ENCODE data around the gene CXCL3.

The CXCL3 gene

DNA sequence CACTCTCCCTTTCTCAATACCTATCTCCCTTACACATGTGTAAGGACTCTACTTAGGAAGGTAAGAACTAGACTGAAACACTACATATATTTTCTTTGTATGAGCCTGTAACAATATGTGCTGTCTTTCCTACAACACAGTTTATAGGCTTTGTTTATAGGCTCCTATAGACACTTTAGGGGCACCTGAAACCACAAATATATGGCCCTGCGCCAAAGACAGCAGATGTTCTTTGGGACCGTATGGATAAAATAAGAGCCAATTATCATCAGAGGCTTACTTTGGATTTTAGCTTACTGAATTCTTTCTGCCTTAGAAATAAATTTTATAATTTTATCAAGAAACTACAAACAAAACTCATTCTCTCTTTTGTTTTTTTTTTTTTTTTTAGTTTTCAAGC lies 16.6 kb upstream of the CXCL3 start:
- DNase-seq: no peak

DNA sequence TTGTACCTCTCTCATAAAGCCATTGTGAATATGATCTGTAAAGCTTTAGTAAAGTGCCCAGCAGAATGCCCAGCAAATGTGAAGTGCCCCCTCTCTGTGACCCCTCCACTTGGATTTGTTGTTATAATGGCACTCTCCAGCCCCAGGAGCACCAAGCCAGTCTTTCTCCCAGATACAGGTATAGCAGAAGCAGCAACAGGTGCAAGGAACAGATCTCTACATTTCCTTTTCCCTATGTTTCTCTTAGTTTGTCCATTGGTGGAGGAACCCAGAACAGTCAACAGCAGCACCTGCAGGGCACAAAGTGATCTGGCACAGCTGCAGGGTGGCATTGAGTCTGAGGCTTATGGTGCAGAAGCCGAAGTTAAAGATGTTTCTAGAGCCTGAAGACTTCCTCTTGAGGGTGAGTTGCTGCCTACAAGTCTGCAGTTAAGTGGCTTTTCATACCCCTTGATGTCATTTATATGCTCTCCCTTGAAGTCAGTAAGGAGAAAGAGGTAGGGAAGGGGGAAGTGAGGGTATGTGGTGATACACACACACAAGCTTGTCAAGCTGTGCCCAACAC lies 16.1 kb upstream of the CXCL3 start:
- DNase-seq: no peak

DNA sequence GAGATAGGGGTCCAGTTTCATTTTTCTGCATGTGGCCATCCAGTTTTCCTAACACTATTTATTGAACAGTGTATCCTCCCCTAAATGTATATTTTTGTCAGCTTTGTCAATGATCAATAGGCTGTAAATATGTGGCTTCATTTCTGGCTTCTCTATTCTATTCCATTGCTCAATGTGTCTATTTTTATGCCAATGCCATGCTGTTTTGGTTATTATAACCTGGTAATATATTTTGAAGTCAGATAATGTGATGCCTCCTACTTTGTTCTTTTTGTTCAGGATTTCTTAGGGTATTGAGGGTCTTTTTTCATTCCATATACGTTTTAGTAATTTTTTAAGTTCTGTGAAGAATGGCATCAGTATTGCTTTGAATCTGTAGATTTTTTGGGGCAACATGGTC lies 8.7 kb upstream of the CXCL3 start:
- no peak for DNase-seq

DNA sequence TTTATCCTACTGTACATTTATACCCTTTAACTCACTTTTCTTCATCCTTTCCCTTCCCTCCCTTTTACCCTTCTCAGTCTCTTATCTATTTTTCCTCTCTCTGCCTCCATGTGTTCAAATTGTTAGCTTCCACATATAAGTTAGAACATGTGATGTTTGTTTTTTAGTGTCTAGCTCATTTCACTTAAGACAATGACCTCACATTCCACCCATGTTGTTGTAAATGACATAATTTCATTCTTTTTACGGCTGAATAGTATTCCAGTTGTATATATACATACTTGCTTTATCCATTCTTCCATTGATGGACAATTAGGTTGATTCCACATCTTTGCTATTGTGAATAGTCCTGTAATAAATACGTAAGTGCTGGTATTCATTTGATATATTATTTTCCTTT lies 7.3 kb upstream of the CXCL3 start:
- DNase-seq: no peak

DNA sequence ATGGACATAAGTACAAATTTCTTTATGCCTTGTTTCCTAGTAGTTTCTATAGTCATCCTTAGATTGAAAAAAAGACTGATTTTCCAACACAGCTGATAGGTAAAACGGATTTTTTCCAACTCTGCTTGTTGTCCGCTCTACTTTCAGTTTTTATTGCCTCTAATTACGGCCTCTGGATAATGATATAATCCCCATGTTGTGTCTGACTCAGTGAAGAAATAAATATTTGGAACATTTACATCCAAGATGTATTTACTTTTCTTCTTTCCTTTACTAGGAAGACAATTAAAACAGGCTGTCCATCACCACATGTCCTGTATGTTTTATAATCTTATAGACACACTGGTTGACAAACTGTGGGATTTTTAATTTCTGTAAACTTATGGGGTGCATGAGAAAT lies 6.8 kb upstream of the CXCL3 start:
- no peak for DNase-seq

DNA sequence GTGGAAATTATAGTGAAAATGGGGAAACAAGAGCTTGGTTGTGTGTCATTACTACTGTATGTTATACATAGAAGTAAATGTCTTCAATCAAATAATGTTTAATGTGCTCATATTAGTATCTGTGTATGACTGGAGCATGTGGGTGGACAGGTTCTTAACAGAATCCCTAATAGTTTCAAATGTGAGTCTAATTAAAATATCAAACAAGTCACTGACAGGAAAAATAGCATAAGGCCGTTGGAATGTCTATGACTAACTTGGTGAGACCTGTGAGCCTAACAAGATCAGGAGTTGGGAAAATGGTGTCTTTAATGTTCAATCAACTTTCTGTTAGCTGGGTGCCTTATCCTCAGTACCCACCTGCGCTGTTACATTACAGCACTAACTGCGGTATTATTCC lies 6.2 kb upstream of the CXCL3 start:
- no peak for DNase-seq

DNA sequence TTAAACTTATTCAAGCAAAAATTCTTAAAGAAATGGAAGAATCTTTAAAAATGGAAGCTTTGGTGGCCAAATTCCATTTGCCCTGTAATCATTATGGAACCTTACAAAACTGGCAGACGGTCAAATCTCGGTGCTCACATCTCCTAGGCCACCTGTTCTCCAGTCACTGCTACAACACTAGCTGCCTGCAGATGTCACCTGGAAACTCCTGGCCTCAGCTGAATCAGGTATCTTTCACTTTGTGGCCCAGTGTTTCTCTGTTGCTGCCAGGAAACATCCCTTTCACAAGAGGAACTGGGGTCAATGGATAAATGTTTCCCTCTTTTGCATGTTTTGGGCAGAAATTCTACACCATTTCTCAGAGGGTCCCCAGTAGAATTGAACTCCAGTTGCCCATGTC lies 4.2 kb upstream of the CXCL3 start:
- no peak for DNase-seq

DNA sequence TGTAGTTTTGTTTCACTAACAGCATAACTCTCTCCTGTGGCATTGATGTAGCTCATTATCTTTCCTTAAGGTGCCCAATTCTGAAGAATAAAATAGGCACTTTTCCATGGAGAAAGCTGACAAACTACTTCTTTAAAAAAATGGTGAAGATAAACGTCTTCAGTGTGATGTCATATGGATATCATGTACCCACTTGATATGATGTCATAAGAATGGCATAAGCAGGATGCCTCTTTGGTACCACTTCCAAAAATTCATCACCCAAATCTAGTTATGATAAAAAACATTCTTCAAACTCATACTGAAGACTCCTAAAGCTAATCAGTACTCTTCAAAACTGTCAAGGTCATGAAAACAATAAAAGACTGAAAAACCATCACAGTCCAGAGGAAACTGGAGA lies 2.9 kb upstream of the CXCL3 start:
- DNase-seq: no peak

DNA sequence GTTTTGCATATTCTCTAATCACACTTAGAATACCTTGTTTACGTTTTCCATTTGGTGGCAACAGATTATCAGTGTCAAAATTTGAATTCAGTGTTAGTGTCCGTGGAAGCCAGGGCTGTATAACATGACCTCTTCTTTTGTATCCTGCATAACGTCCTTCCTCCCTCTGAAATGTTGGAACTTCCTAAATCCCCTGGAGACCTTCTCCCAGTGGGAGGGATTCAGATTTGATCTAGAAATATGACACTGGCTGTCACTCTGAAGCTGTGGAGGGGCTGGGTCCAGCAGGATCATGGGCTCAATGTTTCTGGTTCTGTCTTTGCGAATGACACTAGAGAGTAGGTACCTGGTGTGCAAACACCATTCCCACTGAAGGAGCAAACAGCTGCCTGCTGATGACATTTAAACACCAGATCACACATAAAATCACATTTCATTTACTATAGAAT lies 850 bp upstream of the CXCL3 start:
- DNase-seq: no peak

DNA sequence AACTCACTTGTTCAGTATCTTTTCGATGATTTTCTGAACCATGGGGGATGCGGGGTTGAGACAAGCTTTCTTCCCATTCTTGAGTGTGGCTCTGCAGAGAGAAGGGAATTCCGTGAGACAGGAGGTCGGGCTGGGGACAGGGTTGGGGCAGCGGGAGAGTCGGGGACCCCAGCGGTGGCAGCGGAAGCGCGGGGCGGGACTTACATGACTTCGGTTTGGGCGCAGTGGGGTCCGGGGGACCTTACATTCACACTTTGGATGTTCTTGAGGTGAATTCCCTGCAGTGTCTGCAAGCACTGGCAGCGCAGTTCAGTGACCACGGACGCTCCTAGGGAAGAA lies 434 bp downstream of the CXCL3 start:
- DNase-seq: no peak

DNA sequence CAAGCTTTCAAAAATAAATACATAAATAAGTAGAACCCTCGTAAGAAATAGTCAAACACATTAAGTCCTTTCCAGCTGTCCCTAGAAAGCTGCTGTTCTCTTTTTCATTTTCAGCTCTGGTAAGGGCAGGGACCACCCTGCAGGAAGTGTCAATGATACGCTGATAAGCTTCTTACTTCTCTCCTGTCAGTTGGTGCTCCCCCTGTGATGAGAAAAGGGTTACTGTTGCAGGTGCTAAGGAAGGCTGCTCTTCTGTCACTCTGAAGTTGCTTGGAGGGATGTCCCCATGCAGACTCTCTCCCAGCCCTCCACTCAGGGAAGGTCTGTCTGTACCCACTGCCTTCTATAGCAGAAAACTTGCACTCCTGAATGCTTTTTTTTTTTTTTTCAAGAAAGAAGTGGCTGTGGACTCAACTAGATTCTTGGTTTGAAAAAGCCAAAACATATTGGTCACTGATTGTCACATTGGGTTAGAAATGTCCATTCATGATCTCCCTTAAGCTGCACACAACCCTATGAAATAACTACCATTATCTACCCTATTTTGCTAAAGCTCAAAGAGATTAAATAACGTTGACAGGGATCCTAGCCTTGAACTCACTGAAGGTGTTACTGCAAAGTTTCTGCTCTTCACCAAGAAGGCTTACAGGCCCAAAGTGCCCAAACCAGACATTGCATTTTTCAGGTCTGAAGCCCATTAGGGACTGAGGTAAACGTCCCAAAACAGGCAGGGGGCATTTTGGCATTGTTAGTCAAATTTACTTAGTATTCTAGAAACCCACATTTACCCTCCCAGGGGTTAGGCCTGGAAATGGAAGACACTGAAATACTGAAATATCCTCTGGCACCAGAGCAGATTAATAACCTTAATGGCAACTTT lies 1.2 kb downstream of the CXCL3 start:
- no peak for DNase-seq

DNA sequence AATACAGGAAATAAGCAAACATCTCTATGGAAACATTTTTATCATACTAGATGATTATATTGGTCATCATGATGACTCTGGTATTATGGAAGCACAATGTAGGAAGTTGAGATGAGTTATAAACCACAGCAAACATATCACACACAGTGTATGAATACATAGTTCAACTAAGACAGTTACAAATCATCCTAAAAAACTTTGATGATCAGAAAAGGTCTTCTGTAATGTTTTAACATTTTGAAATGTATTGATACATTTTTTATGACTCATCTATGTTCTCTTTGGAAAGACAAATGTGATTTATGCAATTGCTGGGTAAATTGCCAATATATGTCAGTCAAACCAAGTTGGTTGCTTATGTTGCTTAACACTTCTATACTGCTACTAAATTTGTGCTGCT lies 4.8 kb downstream of the CXCL3 start:
- DNase-seq: no peak

DNA sequence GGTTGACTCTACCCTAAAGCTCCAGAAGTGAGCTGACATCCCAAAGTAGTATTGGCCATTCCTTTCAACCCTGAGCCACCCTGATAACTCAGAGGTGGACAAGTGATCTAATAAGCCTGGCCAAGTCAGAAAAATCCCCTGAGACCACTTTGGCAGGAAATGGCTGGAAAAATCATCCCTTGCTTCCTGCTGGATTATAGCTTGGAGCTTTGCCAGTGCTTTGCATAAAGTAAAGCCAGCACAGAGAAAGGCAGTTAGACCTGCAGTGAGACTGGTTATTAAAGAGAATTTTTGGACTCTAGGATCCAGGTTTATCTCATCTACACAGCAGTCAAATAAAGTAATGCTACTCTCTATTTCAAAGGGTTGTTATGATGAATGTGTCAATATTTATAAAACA lies 6.4 kb downstream of the CXCL3 start:
- peak; percentile 30 for DNase-seq

DNA sequence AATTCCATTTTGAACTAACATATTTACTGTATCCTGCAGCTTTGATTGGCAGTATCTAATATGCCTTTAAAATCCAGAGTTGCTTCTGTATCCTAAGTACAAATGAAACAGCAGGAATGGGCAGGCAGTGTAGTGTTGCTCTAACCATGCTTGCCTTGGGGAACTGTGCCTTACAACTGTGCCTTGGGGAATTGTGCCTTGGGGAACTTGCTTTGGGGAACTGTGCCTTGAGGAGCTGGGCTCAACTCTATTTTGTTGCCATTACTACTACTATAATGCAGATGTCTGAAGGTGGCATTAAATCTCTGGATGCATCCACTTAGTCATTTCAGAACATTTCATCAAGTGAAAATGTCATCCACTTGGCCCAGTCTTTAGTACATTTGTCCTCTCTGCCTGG lies 6.9 kb downstream of the CXCL3 start:
- DNase-seq: no peak

DNA sequence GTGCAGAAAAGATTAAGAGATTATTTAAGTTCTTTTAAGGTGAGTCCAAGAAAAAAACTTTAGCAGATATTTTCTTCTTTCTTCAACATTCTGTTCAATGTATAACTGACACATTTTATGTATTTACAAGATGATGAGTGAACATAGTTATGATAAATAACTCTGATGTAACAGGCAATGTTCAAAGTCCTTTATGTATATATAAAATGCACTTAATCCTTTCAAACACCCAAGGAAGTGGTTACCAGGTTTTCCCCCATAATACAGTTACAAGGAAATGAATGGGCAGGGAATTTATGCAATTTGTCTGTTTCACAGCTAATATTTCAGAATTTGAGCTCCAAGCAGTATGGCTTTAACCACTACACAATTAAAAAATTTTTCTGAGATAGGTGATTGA lies 8.2 kb downstream of the CXCL3 start:
- no peak for DNase-seq

DNA sequence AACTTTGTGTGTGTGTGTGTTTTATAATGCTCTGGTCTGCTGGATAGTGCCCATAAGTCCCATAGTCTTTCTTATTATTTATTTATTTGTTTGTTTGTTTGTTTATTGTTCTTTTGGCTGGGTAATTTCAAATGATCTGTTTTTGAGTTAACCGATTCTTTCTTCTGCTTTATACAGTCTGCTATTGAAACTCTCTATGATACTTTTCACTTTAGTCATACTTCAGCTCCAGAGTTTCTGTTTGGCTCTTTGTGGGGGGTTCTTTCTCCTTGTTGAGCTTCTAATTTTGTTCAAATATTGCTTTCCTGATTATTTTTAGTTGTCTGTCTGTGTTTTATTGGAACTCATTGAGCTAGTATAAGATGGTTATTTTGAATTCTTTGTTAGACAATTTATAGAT lies 10.0 kb downstream of the CXCL3 start:
- no peak for DNase-seq

DNA sequence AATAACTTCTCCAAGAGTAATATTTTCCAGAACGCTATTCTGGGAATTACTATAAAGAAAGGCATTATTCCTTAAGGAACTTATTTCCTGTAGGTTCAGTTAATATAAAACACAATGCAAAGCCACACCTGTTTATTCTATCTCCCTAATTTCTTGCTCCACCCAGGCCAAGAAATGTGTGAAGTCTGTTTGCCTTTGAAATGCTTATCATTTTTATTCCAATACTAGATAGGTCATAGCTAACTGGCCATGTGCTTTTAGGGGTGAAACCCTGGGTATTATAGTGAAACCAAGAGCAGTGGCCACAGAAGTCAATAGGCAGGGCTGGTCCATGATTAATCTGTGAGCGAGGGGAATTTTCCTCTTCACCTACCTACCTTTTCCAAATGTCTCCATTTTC lies 14.8 kb downstream of the CXCL3 start:
- no peak for DNase-seq

DNA sequence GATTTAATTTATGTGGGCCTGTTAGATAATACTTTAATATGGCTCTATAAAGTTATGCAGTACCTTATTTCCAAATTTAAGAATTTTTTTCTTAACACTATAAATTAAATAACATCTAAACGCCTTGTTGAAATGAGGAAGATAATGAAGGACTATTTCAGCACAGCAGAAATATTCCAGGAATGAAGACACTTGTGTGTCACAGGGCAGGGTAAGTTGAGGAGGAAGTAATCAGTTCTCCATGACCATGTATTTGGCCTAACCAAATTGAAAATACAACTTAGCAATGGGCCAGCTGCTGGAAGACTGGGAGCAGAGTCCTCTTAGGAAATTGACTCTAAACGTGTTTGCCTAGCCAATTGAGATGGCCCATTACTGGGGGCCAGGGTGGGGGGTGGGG lies 16.9 kb downstream of the CXCL3 start:
- DNase-seq: no peak

DNA sequence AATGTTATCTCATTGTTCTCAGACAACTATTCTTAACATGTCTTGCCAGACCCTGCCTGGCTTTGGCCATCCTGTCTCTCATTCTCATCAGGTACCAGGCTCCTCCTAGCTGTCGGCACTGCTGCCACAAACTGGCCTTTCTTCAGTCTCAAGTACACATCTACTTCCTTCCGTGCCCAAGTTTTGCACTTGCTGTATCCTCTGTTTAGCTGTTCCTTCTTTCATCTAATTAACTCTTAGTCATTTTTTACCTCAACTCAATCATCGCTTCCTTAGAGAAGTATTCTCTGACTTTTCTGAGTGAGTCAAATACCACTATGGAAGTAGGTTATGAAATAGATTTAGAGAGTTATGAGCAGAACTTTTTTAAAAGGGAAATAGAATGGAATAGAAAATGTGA lies 19.7 kb downstream of the CXCL3 start:
- no peak for DNase-seq

DNA sequence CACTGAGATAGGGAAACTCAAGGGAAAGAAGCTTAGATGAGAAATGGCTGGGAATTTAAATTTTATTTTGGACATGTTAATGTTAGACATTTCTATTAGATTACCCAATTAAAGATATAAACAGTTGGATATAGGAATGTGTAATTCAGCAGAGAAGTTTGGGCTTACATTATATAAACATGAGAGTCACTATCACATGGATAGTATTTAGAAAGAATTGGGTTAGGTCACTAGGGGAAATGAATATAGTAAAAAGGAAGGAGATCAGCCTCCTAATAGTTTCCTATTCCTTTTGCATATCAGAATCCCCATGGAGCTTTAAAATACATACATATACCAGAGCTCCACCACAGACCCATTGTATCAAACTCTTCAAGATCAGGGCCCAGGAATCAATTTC lies 20.4 kb downstream of the CXCL3 start:
- no peak for DNase-seq

DNA sequence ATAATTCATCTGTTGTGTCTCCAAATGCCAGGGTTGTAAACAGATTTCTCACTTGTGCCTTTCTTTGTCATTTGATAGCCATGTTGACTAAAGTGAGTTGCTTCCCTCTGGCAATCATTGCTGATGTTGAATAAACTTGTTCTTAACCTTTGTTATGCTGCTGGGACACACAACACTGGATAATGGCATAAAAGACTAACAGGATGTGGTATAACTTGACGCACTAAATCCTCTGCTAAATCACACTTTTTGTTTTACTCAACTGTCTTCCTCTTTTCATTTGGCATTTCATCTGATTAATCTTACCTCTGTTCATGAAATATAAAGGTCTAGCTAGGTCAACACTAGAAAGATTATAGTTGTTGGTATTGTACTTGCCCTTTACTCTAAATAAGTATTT lies 22.4 kb downstream of the CXCL3 start:
- DNase-seq: no peak

DNA sequence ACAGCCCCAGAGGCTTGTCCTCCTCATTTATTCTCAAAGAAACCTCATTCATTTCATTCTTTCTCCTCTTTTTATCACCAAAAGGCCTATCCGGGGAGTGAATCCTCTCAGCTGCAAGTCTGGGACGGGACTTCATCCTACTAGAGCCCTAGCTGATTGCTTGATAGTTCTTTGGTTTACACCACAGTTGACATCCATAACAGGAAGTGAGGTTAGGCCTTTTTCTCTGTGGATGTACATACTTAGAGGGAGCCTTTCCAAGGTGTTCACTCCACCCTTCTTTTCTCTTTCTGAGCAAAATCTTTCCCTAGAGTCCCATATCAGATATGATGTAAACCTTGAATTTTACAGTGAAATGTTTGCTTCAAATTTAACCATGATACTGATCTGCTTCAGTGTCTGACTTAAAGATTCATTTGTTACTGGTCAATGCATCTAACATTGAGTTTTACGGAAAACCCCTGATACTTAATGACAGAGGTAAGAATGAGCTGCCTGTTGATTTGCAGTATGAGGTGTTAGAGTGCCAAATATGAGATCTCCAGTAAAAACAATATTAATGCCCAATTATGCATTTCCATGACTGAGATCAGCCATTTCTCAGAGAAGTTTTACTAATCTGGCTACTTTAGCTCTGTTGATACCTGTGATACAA lies 23.2 kb downstream of the CXCL3 start:
- DNase-seq: no peak

DNA sequence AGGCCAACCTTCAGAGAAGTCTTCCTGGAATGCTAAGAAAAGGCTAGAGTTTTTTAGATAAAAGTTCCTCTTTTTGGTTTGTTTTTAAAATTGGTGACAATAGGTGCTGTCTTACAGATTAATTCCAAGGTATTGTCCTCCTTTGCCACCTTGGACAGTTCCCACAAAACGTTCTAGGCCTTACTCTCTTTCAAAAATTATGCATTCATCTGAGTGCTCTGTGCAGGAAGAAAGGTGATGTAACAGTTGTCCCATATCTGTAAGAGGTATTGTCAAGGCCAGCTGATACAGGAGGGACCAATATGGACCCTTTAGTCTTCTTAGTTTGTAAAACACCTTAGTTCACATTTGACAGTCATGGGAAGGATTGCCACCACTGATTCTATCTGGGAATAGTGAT lies 24.2 kb downstream of the CXCL3 start:
- no peak for DNase-seq

DNA sequence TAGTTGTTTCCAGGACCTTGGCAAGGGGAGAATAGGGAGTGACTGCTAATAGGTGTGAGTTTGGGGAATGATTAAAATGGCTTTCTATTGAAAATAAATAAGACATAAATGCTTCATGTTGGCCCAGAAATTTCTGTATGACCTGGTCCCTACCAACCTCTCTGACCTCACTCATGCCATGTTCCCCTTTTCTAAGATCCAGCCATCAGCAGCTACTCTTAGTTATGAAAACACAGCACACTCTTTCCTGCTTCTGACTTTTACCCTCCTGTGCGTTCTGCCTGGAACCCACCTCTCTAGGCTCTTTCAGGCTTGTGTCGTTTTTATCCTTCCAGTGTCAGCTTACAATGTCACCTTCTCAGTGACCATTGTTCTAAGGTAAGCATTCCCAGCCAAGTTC lies 25.2 kb downstream of the CXCL3 start:
- no peak for DNase-seq

DNA sequence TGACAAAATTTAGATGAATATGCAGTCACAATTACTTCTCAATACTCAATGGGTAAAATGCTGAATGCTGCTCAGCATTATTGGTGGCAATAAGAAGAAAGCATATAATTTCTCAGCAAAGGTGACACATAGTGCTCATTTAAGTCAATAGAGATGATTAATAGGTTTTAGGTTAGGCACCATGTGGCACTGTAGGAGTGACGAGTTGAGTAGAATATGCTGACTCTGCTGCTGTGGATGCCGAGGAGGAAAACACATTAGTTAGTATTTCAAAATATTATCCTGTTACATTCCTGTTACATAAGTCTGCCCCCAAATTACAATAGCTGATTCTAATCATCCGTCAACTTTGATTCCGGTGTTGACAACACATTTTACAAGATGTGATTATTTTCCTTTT lies 26.4 kb downstream of the CXCL3 start:
- no peak for DNase-seq

All from NCI-H1048 (cell line).